22Rv1 (cell line): ENCODE results near the gene TRIP11.

Experiments used
- H3K27ac ChIP-seq: fragments of 450-650 bp; 2 replicates; pipeline ENCODE4 v1.5.1; 2017
- CTCF ChIP-seq: fragments of 450-650 bp; IDR thresholded peaks from 2 replicates; pipeline ENCODE4 v1.5.1; 2017; ENCODE audit warnings: mild to moderate bottlenecking
- ZFX ChIP-seq: fragments of 450-650 bp; IDR thresholded peaks from 2 replicates; pipeline ENCODE4 v1.6.1; 2017; ENCODE audit warnings: antibody characterized with exemption, borderline replicate concordance

Gene TRIP11

GRCh38 chr14:91940209-91940608, 99.7 kb downstream of the TRIP11 start:
- no peak overlapping the region for H3K27ac ChIP-seq
- TF ChIP-seq ZFX (no peak), CTCF (no peak)

- no peak overlapping the region for H3K27ac ChIP-seq
- TF ChIP-seq ZFX (no peak), CTCF (no peak)
Measured at GRCh38 chr14:91935586-91935985, 104.3 kb downstream of the TRIP11 start.

- H3K27ac ChIP-seq, result no peak overlapping the region
- no peak for TF ChIP-seq ZFX
- no peak for TF ChIP-seq CTCF
Measured at GRCh38 chr14:91934554-91935285, 105.1 kb downstream of the TRIP11 start.

GRCh38 chr14:91931478-91932088, 108.3 kb downstream of the TRIP11 start:
- no peak overlapping the region for H3K27ac ChIP-seq
- no peak for TF ChIP-seq CTCF
- TF ChIP-seq ZFX, result no peak

GRCh38 chr14:91929700-91930099, 110.2 kb downstream of the TRIP11 start:
- H3K27ac ChIP-seq, result no peak overlapping the region
- TF ChIP-seq CTCF (no peak), ZFX (no peak)

GRCh38 chr14:91927800-91928199, 112.1 kb downstream of the TRIP11 start:
- no peak overlapping the region for H3K27ac ChIP-seq
- TF ChIP-seq ZFX, result no peak
- TF ChIP-seq CTCF, result no peak

- TF ChIP-seq CTCF (no peak), ZFX (no peak)
Measured at GRCh38 chr14:91927191-91927590, 112.7 kb downstream of the TRIP11 start.

More at GRCh38 chr14:91927191-91927590, 112.7 kb downstream of the TRIP11 start:
- H3K27ac ChIP-seq, result no peak overlapping the region
